DOHH2 (cell line): ENCODE data around the gene CYP46A1.

Experiments
- H3F3A ChIP-seq: fragments of 200-600 bp; sonication (generic), shearing (Covaris generic); 2 replicates; pipeline ENCODE4 v1.6.0; 2016; ENCODE audit warnings: antibody characterized with exemption, mild to moderate bottlenecking; ENCODE audit not compliant: control insufficient read depth, insufficient read depth
- H3K27ac ChIP-seq: fragments of 200-600 bp; sonication (generic); 2 replicates; pipeline ENCODE4 v1.5.1; 2014; ENCODE audit warnings: low read depth, mild to moderate bottlenecking, low read length, moderate library complexity
- H3K27me3 ChIP-seq: fragments of 200-600 bp; sonication (generic); 2 replicates; pipeline ENCODE4 v1.6.1; 2014; ENCODE audit warnings: mild to moderate bottlenecking, low read length, mixed read lengths; ENCODE audit not compliant: control insufficient read depth
- H3K36me3 ChIP-seq: fragments of 200-600 bp; sonication (generic); 2 replicates; pipeline ENCODE4 v1.6.1; 2014; ENCODE audit warnings: mild to moderate bottlenecking, low read length, moderate library complexity, mixed read lengths; ENCODE audit not compliant: control insufficient read depth
- H3K4me1 ChIP-seq: fragments of 200-600 bp; sonication (generic); 2 replicates; pipeline ENCODE4 v1.6.1; 2014; ENCODE audit warnings: mild to moderate bottlenecking, low read length, mixed read lengths; ENCODE audit not compliant: control insufficient read depth
- H3K4me2 ChIP-seq: fragments of 200-600 bp; sonication (generic); 2 replicates; pipeline ENCODE4 v1.6.0; 2014; ENCODE audit warnings: mild to moderate bottlenecking, low read length, moderate library complexity
- H3K4me3 ChIP-seq: fragments of 200-600 bp; sonication (generic); 2 replicates; pipeline ENCODE4 v1.5.1; 2014; ENCODE audit warnings: mild to moderate bottlenecking, low read length, mixed read lengths
- H3K79me2 ChIP-seq: fragments of 200-600 bp; sonication (generic); 2 replicates; pipeline ENCODE4 v1.6.1; 2014; ENCODE audit warnings: mild to moderate bottlenecking, low read length, mixed read lengths; ENCODE audit not compliant: control insufficient read depth
- H3K9me2 ChIP-seq: fragments of 200-600 bp; sonication (generic); replicated peaks from 2 replicates; pipeline ENCODE4 v1.6.1; 2014; ENCODE audit warnings: mild to moderate bottlenecking, low read length, mixed read lengths; ENCODE audit not compliant: control insufficient read depth
- H3K9me3 ChIP-seq: fragments of 200-600 bp; sonication (generic); 2 replicates; pipeline ENCODE4 v1.6.1; 2014; ENCODE audit warnings: antibody characterized with exemption, low read length, mixed read lengths; ENCODE audit not compliant: control insufficient read depth, insufficient read depth
- H4K20me1 ChIP-seq: fragments of 200-600 bp; sonication (generic); 2 replicates; pipeline ENCODE4 v1.6.0; 2014; ENCODE audit warnings: low read depth, mild to moderate bottlenecking, antibody characterized with exemption, low read length, moderate library complexity; ENCODE audit not compliant: control insufficient read depth, insufficient read depth
- CTCF ChIP-seq: fragments of 200-600 bp; sonication (generic); IDR thresholded peaks from one replicate; pipeline ENCODE4 v1.5.1; 2014; ENCODE audit warnings: antibody characterized with exemption, mild to moderate bottlenecking, low read depth, low read length; ENCODE audit not compliant: poor library complexity, severe bottlenecking
- EZH2phosphoT487 ChIP-seq: fragments of 200-600 bp; sonication (generic); IDR thresholded peaks from 2 replicates; pipeline ENCODE4 v1.6.1; 2017; ENCODE audit warnings: borderline replicate concordance, mild to moderate bottlenecking, antibody characterized with exemption, low read length, moderate library complexity, mixed read lengths

The CYP46A1 gene

GRCh38 chr14:99679543-99679942, 4.6 kb upstream of the CYP46A1 start:
- H4K20me1 ChIP-seq, result no peaks in the 10 kb centered on the region
- H3K9me2 ChIP-seq, result no peaks in the 10 kb centered on the region
- no peak overlapping the region for H3K4me2 ChIP-seq
- no peaks in the 10 kb centered on the region for H3K36me3 ChIP-seq
- H3K4me1 ChIP-seq, result peaks cover 10% of the 10 kb centered on the region
- H3K79me2 ChIP-seq, result no peaks in the 10 kb centered on the region
- H3K27ac ChIP-seq, result no peak overlapping the region
- H3K27me3 ChIP-seq, result 0 out of 2 replicates have a peak, but pooled peaks cover 1% of the 10 kb centered on the region
- TF ChIP-seq CTCF (no peak), EZH2phosphoT487 (no peak)
- no peaks in the 10 kb centered on the region for H3F3A ChIP-seq
- H3K4me3 ChIP-seq, result no peak overlapping the region
- peaks cover 9% of the 10 kb centered on the region; the same call in 1 of the 2 replicates for H3K9me3 ChIP-seq

- Histone ChIP-seq H3K9me3 (peaks cover 9% of the 10 kb centered on the region; the same call in 1 of the 2 replicates), H3K36me3 (no peaks in the 10 kb centered on the region), H3K4me1 (peaks cover 13% of the 10 kb centered on the region), H3K27ac (no peak overlapping the region), H3K27me3 (0 out of 2 replicates have a peak, but pooled peaks cover 4% of the 10 kb centered on the region), H3K9me2 (no peaks in the 10 kb centered on the region), H4K20me1 (no peaks in the 10 kb centered on the region), H3F3A (no peaks in the 10 kb centered on the region), H3K4me2 (no peak overlapping the region), H3K4me3 (no peak overlapping the region), H3K79me2 (no peaks in the 10 kb centered on the region)
- no peak for TF ChIP-seq EZH2phosphoT487
- no peak for TF ChIP-seq CTCF
Observed at GRCh38 chr14:99679996-99680395, 4.1 kb upstream of the CYP46A1 start.

GRCh38 chr14:99681101-99681831, 2.8 kb upstream of the CYP46A1 start:
- Histone ChIP-seq H3K4me3 (no peak overlapping the region), H3F3A (0 out of 2 replicates have a peak, but pooled peaks cover 4% of the 10 kb centered on the region), H3K9me3 (peaks cover 9% of the 10 kb centered on the region; the same call in 1 of the 2 replicates), H3K4me1 (peaks cover 13% of the 10 kb centered on the region), H3K36me3 (no peaks in the 10 kb centered on the region), H4K20me1 (no peaks in the 10 kb centered on the region), H3K27ac (no peak overlapping the region), H3K4me2 (no peak overlapping the region), H3K79me2 (no peaks in the 10 kb centered on the region), H3K27me3 (peaks cover 15% of the 10 kb centered on the region), H3K9me2 (no peaks in the 10 kb centered on the region)
- TF ChIP-seq CTCF, result no peak
- no peak for TF ChIP-seq EZH2phosphoT487
